Prostate gland (tissue), 2 donors: ENCODE results near the gene NCOR1.

Source experiments
- POLR2A ChIP-seq: fragments of 450-650 bp; IDR thresholded peaks from one replicate; pipeline ENCODE4 v1.6.1; 2016; ENCODE audit warnings: antibody characterized with exemption, mild to moderate bottlenecking
- POLR2AphosphoS5 ChIP-seq: sonication (generic); formaldehyde crosslinking; IDR thresholded peaks from one replicate; pipeline ENCODE4 v1.6.1; 2017; ENCODE audit warnings: antibody characterized with exemption
- TF ChIP-seq, protein P1 (sequence below), 4 experiments: fragments of 200-600 bp in 2 of 4; fragments of 450-650 bp in 2 of 4; sonication (generic) in 2 of 4; IDR thresholded peaks; 1 replicate in 3 of 4; 2 replicates in 1 of 4; pipeline ENCODE4 v1.5.1; 2016 to 2019; ENCODE audit warnings: antibody characterized with exemption in 4 of 4, mild to moderate bottlenecking in 2 of 4, moderate library complexity in 2 of 4

DNA sequence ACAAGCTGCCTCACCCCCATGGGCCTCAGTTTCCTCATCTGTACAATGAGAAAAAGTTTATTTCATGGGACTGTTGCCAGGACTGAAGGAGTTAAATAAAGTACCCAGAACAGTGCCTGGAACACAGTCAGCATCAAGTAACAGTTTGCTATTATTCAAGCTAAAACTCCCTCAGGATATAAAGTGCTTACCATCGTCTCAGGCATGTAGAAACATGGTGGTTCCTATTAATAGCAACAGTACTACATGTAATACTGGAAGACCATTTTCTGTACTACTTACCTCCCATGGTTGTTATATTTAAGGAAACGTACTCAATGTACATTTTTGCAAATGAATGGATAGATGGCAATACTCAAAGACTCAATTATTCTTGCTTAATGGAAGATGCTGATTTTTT is 93.4 kb downstream of the NCOR1 start:
- TF ChIP-seq, protein P1, sequence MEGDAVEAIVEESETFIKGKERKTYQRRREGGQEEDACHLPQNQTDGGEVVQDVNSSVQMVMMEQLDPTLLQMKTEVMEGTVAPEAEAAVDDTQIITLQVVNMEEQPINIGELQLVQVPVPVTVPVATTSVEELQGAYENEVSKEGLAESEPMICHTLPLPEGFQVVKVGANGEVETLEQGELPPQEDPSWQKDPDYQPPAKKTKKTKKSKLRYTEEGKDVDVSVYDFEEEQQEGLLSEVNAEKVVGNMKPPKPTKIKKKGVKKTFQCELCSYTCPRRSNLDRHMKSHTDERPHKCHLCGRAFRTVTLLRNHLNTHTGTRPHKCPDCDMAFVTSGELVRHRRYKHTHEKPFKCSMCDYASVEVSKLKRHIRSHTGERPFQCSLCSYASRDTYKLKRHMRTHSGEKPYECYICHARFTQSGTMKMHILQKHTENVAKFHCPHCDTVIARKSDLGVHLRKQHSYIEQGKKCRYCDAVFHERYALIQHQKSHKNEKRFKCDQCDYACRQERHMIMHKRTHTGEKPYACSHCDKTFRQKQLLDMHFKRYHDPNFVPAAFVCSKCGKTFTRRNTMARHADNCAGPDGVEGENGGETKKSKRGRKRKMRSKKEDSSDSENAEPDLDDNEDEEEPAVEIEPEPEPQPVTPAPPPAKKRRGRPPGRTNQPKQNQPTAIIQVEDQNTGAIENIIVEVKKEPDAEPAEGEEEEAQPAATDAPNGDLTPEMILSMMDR (IDR thresholded peaks at IDR 0.05) = no peak
- TF ChIP-seq POLR2AphosphoS5 (no peak), POLR2A (no peak)
